H9 (cell line): ENCODE measurements around the gene XPR1. TPM values are rescaled to one million over a fixed set of nuclear protein-coding genes. Genes with fewer than 3 reads are reported as not detected.

Experiments
- DNase-seq: peaks from one replicate; pipeline ENCODE4 v3.0.0-alpha.2; 2017
- H2AFZ ChIP-seq: one replicate; pipeline ENCODE4 v1.6.1; 2013; ENCODE audit warnings: mild to moderate bottlenecking, low read length, control low read depth, moderate library complexity
- H2AK5ac ChIP-seq: 2 replicates; pipeline ENCODE4 v1.6.1; 2013; ENCODE audit warnings: low read length, control low read depth, mixed read lengths; ENCODE audit not compliant: insufficient read length
- H2BK120ac ChIP-seq: one replicate; pipeline ENCODE4 v1.6.1; 2013; ENCODE audit warnings: low read depth, mild to moderate bottlenecking, low read length, control low read depth, inconsistent platforms; ENCODE audit not compliant: poor library complexity, severe bottlenecking
- H2BK12ac ChIP-seq: 2 replicates; pipeline ENCODE4 v1.6.1; 2013; ENCODE audit warnings: low read length, control low read depth, mixed read lengths, low read depth; ENCODE audit not compliant: insufficient read length
- H2BK15ac ChIP-seq: 2 replicates; pipeline ENCODE4 v1.6.1; 2013; ENCODE audit warnings: low read depth, low read length, control low read depth
- H2BK20ac ChIP-seq: one replicate; pipeline ENCODE4 v1.6.1; 2013; ENCODE audit warnings: low read depth, mild to moderate bottlenecking, low read length, control low read depth, inconsistent platforms; ENCODE audit not compliant: poor library complexity, severe bottlenecking
- H2BK5ac ChIP-seq: 2 replicates; pipeline ENCODE4 v1.6.1; 2013; ENCODE audit warnings: low read length, control low read depth, mixed read lengths; ENCODE audit not compliant: insufficient read length
- H3K14ac ChIP-seq: 2 replicates; pipeline ENCODE4 v1.6.1; 2013; ENCODE audit warnings: low read length, control low read depth; ENCODE audit not compliant: insufficient read depth
- H3K18ac ChIP-seq: 2 replicates; pipeline ENCODE4 v1.6.1; 2013; ENCODE audit warnings: low read depth, mild to moderate bottlenecking, mixed read lengths, low read length, control low read depth; ENCODE audit not compliant: insufficient read length
- H3K23ac ChIP-seq: 2 replicates; pipeline ENCODE4 v1.6.1; 2013; ENCODE audit warnings: low read length, control low read depth, mixed read lengths, low read depth; ENCODE audit not compliant: insufficient read length
- H3K23me2 ChIP-seq: 2 replicates; pipeline ENCODE4 v1.6.1; 2013; ENCODE audit warnings: low read depth, mild to moderate bottlenecking, mixed read lengths, low read length, control low read depth; ENCODE audit not compliant: insufficient read length, poor library complexity, severe bottlenecking
- H3K27ac ChIP-seq: 2 replicates; pipeline ENCODE4 v1.5.1; 2013; ENCODE audit warnings: low read length, control low read depth, mixed read lengths, low read depth; ENCODE audit not compliant: insufficient read length
- H3K27me3 ChIP-seq: 2 replicates; pipeline ENCODE4 v1.6.1; 2013; ENCODE audit warnings: low read length, control low read depth, inconsistent platforms; ENCODE audit not compliant: insufficient read depth
- H3K4ac ChIP-seq: 2 replicates; pipeline ENCODE4 v1.6.1; 2013; ENCODE audit warnings: low read depth, mild to moderate bottlenecking, control low read depth, inconsistent platforms, low read length, moderate library complexity
- H3K4me1 ChIP-seq: 2 replicates; pipeline ENCODE4 v1.6.1; 2013; ENCODE audit warnings: low read length, control low read depth, inconsistent platforms; ENCODE audit not compliant: insufficient read depth
- H3K4me2 ChIP-seq: 2 replicates; pipeline ENCODE4 v1.6.1; 2013; ENCODE audit warnings: low read length, control low read depth, mixed read lengths; ENCODE audit not compliant: insufficient read length, insufficient read depth
- H3K56ac ChIP-seq: 2 replicates; pipeline ENCODE4 v1.6.1; 2013; ENCODE audit warnings: low read depth, mild to moderate bottlenecking, mixed read lengths, low read length, control low read depth; ENCODE audit not compliant: insufficient read length
- H3K79me1 ChIP-seq: 2 replicates; pipeline ENCODE4 v1.6.1; 2013; ENCODE audit warnings: low read depth, mild to moderate bottlenecking, moderate library complexity, low read length, control low read depth, inconsistent platforms; ENCODE audit not compliant: insufficient read depth, poor library complexity, severe bottlenecking
- H3K79me2 ChIP-seq: 2 replicates; pipeline ENCODE4 v1.6.1; 2013; ENCODE audit warnings: low read length, control low read depth, inconsistent platforms; ENCODE audit not compliant: insufficient read depth
- H3K9ac ChIP-seq: 2 replicates; pipeline ENCODE4 v1.6.1; 2013; ENCODE audit warnings: low read length, control low read depth, mixed read lengths; ENCODE audit not compliant: insufficient read length; ENCODE audit errors: extremely low read depth
- H3K9me3 ChIP-seq: one replicate; pipeline ENCODE4 v1.6.1; 2013; ENCODE audit warnings: low read depth, low read length, inconsistent platforms; ENCODE audit not compliant: control insufficient read depth
- H3T11ph ChIP-seq: one replicate; pipeline ENCODE4 v1.6.1; 2013; ENCODE audit warnings: mild to moderate bottlenecking, low read length, control low read depth, inconsistent platforms
- H4K20me1 ChIP-seq: one replicate; pipeline ENCODE4 v1.6.1; 2013; ENCODE audit not compliant: control insufficient read depth, insufficient read length, insufficient read depth
- H4K5ac ChIP-seq: 2 replicates; pipeline ENCODE4 v1.6.1; 2013; ENCODE audit warnings: low read depth, mild to moderate bottlenecking, mixed read lengths, low read length, control low read depth; ENCODE audit not compliant: insufficient read length
- H4K8ac ChIP-seq: replicated peaks from 2 replicates; pipeline ENCODE4 v1.6.1; 2013; ENCODE audit warnings: low read length, control low read depth, mixed read lengths, low read depth; ENCODE audit not compliant: insufficient read length
- H4K91ac ChIP-seq: 2 replicates; pipeline ENCODE4 v1.6.1; 2013; ENCODE audit warnings: low read depth, mild to moderate bottlenecking, moderate library complexity, mixed read lengths, low read length, control low read depth; ENCODE audit not compliant: insufficient read length
- H3K27ac Mint-ChIP-seq, 3 experiments: 2 replicates in 2 of 3; 3 replicates in 1 of 3; pipeline ENCODE4 v1.8.0; 2020 to 2021; ENCODE audit warnings: mixed read lengths in 3 of 3, mild to moderate bottlenecking in 1 of 3, moderate library complexity in 1 of 3
- H3K27me3 Mint-ChIP-seq: 2 replicates; pipeline ENCODE4 v1.8.0; 2021; ENCODE audit warnings: low read depth, mild to moderate bottlenecking, moderate library complexity, mixed read lengths
- H3K36me3 Mint-ChIP-seq, 3 experiments: 2 replicates in 2 of 3; 3 replicates in 1 of 3; pipeline ENCODE4 v1.8.0; 2020 to 2021; ENCODE audit warnings: low read depth in 3 of 3, mixed read lengths in 3 of 3; ENCODE audit not compliant: insufficient read depth in 1 of 3
- H3K4me1 Mint-ChIP-seq, 2 experiments: 2 replicates each; pipeline ENCODE4 v1.8.0; 2020; ENCODE audit warnings: mixed read lengths in 2 of 2
- H3K4me3 Mint-ChIP-seq, 2 experiments: 2 replicates in 1 of 2; 3 replicates in 1 of 2; pipeline ENCODE4 v1.8.0; 2020 to 2021; ENCODE audit warnings: mild to moderate bottlenecking in 2 of 2, mixed read lengths in 2 of 2, moderate library complexity in 1 of 2
- H3K9me3 Mint-ChIP-seq, 2 experiments: 2 replicates in 1 of 2; 3 replicates in 1 of 2; pipeline ENCODE4 v1.8.0; 2020; ENCODE audit warnings: mild to moderate bottlenecking in 2 of 2, mixed read lengths in 2 of 2, moderate library complexity in 1 of 2
- CTCF ChIP-seq: fragments of 200-600 bp; sonication (generic); conservative IDR thresholded peaks from 3 replicates; pipeline ENCODE4 v1.8.0; 2021; ENCODE audit warnings: antibody characterized with exemption, mild to moderate bottlenecking
- WGBS: extraction: QIAGEN DNeasy Blood & Tissue Kit; methylation state at CpG from one replicate; pipeline ENCODE4 v1.1.7; 2013; ENCODE audit warnings: missing lambda C conversion rate, low lambda C conversion rate, mixed read lengths; ENCODE audit not compliant: insufficient read length; ENCODE audit errors: extremely low coverage; 5-methylcytosine and 5-hydroxymethylcytosine counted together
- total RNA-seq: library from RNA; stranded (reverse); gene quantifications from 2 replicates; pipeline ENCODE4 v1.2.1, GENCODE V29; 2021

The XPR1 gene
- total RNA-seq, 1 experiment from 2014 or later, result 34.1 TPM

- Histone ChIP-seq H3K4ac (no peak overlapping the region), H3K9ac (no peak overlapping the region), H2BK20ac (no peak overlapping the region), H3K4me1 (peaks cover 5% of the 10 kb centered on the region; the same call in 1 of the 2 replicates), H3K56ac (no peak overlapping the region), H4K5ac (no peak overlapping the region), H3K79me1 (no peaks in the 10 kb centered on the region), H3K27me3 (no peaks in the 10 kb centered on the region), H2AFZ (no peak overlapping the region), H2AK5ac (no peak overlapping the region), H2BK15ac (no peak overlapping the region), H4K8ac (no peak overlapping the region), H3K23me2 (no peaks in the 10 kb centered on the region), H3T11ph (no peak overlapping the region), H3K9me3 (no peaks in the 10 kb centered on the region), H2BK12ac (no peak overlapping the region), H3K14ac (no peak overlapping the region), H3K18ac (no peak overlapping the region), H4K20me1 (no peaks in the 10 kb centered on the region), H2BK120ac (no peak overlapping the region), H3K4me2 (no peak overlapping the region), H4K91ac (no peak overlapping the region), H2BK5ac (no peak overlapping the region), H3K27ac (no peak overlapping the region), H3K23ac (no peak overlapping the region), H3K79me2 (no peaks in the 10 kb centered on the region)
- Mint-ChIP-seq H3K36me3 (peaks cover 0 to 6% (median 2%) of the 10 kb centered on the region in 3 experiments; a peak in 2 of 7 replicates), H3K4me1 (peaks cover 29 to 38% of the 10 kb centered on the region in 2 experiments), H3K4me3 (no peak overlapping the region), H3K9me3 (no peaks in the 10 kb centered on the region), H3K27me3 (no peaks in the 10 kb centered on the region; the same call in 1 of the 2 replicates), H3K27ac (no peak overlapping the region)
- no peak for DNase-seq
- no peak for TF ChIP-seq CTCF
- WGBS, result no CpG with 5 or more reads among the region's 5 CpGs
Observed at GRCh38 chr1:180930687-180931086, 298.9 kb downstream of the XPR1 start.
